Endothelial cell (in vitro differentiated cells): ENCODE measurements around the gene ERC2. TPM values are rescaled to one million over a fixed set of nuclear protein-coding genes. Genes with fewer than 3 reads are reported as not detected.

Experiments
- DNase-seq: peaks from one replicate; pipeline ENCODE4 v3.0.0; 2021; ENCODE audit warnings: low spot score
- H3K27ac Mint-ChIP-seq: one replicate; pipeline ENCODE4 v1.8.0; 2021; ENCODE audit warnings: mixed read lengths, inconsistent platforms; ENCODE audit not compliant: unreplicated experiment
- H3K27me3 Mint-ChIP-seq: one replicate; pipeline ENCODE4 v1.8.0; 2021; ENCODE audit warnings: mild to moderate bottlenecking, moderate library complexity, mixed read lengths, inconsistent platforms; ENCODE audit not compliant: unreplicated experiment
- H3K36me3 Mint-ChIP-seq: one replicate; pipeline ENCODE4 v1.8.0; 2021; ENCODE audit warnings: mild to moderate bottlenecking, low read depth, mixed read lengths, inconsistent platforms; ENCODE audit not compliant: unreplicated experiment
- H3K4me1 Mint-ChIP-seq: one replicate; pipeline ENCODE4 v1.8.0; 2021; ENCODE audit warnings: mild to moderate bottlenecking, mixed read lengths, inconsistent platforms; ENCODE audit not compliant: unreplicated experiment
- H3K4me3 Mint-ChIP-seq: one replicate; pipeline ENCODE4 v1.8.0; 2021; ENCODE audit warnings: mild to moderate bottlenecking, mixed read lengths, inconsistent platforms; ENCODE audit not compliant: unreplicated experiment
- H3K9me3 Mint-ChIP-seq: one replicate; pipeline ENCODE4 v1.8.0; 2021; ENCODE audit warnings: mixed read lengths, inconsistent platforms; ENCODE audit not compliant: unreplicated experiment
- total RNA-seq: library from RNA; stranded (reverse); fragmentation: NEBNext Ultra II Directional; extraction: Animal tissue kit (Norgen Biotek cat#: 25700); gene quantifications from one replicate; pipeline ENCODE4 v1.2.1, GENCODE V29; 2021; ENCODE audit not compliant: unreplicated experiment
- TF ChIP-seq, protein P1 (sequence below): fragments of 200-600 bp; sonication (generic); IDR thresholded peaks from one replicate; pipeline ENCODE4 v1.5.0; 2021; ENCODE audit warnings: antibody characterized with exemption; ENCODE audit not compliant: unreplicated experiment

ERC2 gene
- total RNA-seq, 1 donor from 2014 or later = 20.5 TPM

DNA sequence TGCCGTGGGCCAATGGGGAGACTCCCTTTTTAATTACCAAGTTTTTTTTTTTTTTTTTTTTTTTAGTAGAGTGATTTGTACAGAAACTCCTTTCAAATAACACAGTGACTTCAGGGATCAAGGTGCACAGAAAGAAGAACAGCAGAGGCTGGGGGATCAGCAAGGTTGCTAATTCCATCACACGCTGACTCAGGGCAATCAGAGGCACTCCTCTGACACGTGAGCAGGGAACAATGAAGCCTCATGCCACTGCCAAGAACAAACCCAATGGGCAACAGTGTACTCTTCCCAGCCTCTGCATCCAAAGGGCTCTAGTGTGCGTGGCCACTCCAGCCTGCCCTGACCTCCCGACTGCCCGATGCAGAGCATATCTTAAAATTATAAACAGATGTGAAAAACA, 794.5 kb downstream of the ERC2 start:
- DNase-seq = no peak
- Mint-ChIP-seq H3K4me3 (no peak overlapping the region), H3K9me3 (no peaks in the 10 kb centered on the region), H3K27ac (no peak overlapping the region), H3K27me3 (no peaks in the 10 kb centered on the region), H3K4me1 (peaks cover 6% of the 10 kb centered on the region), H3K36me3 (no peaks in the 10 kb centered on the region)
- TF ChIP-seq, protein P1, sequence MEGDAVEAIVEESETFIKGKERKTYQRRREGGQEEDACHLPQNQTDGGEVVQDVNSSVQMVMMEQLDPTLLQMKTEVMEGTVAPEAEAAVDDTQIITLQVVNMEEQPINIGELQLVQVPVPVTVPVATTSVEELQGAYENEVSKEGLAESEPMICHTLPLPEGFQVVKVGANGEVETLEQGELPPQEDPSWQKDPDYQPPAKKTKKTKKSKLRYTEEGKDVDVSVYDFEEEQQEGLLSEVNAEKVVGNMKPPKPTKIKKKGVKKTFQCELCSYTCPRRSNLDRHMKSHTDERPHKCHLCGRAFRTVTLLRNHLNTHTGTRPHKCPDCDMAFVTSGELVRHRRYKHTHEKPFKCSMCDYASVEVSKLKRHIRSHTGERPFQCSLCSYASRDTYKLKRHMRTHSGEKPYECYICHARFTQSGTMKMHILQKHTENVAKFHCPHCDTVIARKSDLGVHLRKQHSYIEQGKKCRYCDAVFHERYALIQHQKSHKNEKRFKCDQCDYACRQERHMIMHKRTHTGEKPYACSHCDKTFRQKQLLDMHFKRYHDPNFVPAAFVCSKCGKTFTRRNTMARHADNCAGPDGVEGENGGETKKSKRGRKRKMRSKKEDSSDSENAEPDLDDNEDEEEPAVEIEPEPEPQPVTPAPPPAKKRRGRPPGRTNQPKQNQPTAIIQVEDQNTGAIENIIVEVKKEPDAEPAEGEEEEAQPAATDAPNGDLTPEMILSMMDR = no peak

DNA sequence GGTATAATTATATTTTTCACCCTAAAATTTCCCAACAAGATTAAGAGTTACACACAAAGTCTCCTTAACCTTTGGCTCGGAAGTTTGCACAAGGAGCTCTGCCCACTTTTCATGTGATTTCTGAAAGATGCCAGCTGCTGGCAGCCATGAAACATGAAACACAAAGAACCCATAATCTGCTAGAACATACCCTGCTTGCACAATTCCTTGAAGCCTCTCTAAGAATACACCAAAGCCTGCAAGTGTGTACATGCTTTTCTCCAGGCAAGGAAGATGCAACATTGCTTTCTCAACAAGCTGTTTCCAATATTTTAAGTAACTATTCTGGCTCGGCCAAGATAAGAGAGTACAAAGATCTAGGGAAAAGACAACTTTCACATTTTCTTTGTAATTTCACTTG, 799.1 kb downstream of the ERC2 start:
- Mint-ChIP-seq H3K36me3 (no peaks in the 10 kb centered on the region), H3K4me3 (no peak overlapping the region), H3K27me3 (no peaks in the 10 kb centered on the region), H3K4me1 (no peaks in the 10 kb centered on the region), H3K9me3 (no peaks in the 10 kb centered on the region), H3K27ac (no peak overlapping the region)
- DNase-seq = no peak
- TF ChIP-seq, protein P1 = no peak

DNA sequence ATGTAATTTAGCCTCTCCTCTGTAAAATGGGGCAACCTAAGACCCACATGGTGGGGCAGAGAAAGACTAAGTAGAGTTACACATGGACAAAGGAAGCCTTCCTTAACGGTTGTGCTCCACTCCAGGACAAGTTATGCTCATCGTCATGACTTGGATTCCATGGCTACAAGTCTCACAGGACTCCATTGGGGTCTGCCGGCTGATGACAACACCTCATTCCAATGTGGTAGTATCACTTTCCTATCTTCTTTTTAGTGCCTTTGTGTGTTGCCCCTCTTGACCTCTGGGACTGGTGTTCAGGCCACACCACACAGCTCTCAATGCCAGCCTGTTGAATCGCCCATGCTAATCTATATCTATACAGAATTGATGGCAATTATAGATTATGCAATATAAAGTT, 799.9 kb downstream of the ERC2 start:
- H3K27ac Mint-ChIP-seq = no peak overlapping the region

DNA sequence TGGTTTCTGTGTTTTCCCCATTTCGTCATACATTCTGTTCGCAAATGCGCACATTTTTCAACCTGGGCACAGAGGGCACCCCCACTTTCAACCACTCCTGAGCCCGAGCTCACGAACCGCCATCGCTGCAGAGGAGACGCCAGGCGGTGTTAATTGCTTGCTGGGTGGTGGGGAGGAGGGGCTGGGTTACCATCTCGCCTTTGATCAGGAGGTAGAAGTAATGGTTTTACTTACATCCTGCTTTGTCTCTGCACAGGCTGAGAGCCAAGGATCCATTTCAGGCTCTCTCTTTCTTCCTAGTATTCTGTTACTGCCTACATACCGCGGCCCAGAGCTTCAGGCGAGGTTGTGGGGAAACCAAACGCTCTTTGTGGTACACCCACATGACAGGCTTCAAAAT, 803.9 kb downstream of the ERC2 start:
- TF ChIP-seq, protein P1 = no peak

More for the DNA sequence above, 799.9 kb downstream of the ERC2 start:
- Mint-ChIP-seq H3K4me1 (no peaks in the 10 kb centered on the region), H3K9me3 (no peaks in the 10 kb centered on the region), H3K27me3 (no peaks in the 10 kb centered on the region), H3K36me3 (no peaks in the 10 kb centered on the region), H3K4me3 (no peak overlapping the region)
- TF ChIP-seq, protein P1 = no peak
- no peak for DNase-seq

DNA sequence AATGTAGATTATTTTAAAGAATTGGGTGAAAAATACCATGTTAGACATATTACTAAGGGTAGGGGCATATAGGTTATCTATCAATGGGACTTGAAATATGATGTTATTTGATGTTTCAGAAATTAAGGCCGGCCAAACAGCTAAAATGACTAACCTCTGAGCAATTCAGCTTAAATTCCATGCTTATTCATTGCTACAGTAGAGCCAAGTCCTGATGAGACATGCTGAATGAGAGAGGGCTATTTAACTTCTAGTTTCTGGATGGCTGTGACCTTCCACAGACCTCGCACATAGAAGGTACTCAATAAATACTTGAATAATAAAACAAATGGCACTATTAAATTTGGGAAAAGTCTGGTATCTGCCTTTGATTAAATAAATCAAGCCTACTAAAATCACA, 805.6 kb downstream of the ERC2 start:
- Mint-ChIP-seq H3K4me1 (peaks cover 10% of the 10 kb centered on the region), H3K4me3 (no peak overlapping the region)
- DNase-seq = no peak

More for the DNA sequence above, 803.9 kb downstream of the ERC2 start:
- H3K27me3 Mint-ChIP-seq = no peaks in the 10 kb centered on the region
- H3K36me3 Mint-ChIP-seq = no peaks in the 10 kb centered on the region
- no peak overlapping the region for H3K4me3 Mint-ChIP-seq
- no peaks in the 10 kb centered on the region for H3K9me3 Mint-ChIP-seq
- no peak for DNase-seq
- peaks cover 2% of the 10 kb centered on the region for H3K4me1 Mint-ChIP-seq
- H3K27ac Mint-ChIP-seq = no peak overlapping the region

More for the DNA sequence above, 805.6 kb downstream of the ERC2 start:
- Mint-ChIP-seq H3K9me3 (no peaks in the 10 kb centered on the region), H3K27me3 (peaks cover 2% of the 10 kb centered on the region), H3K36me3 (no peaks in the 10 kb centered on the region), H3K27ac (no peak overlapping the region)
- TF ChIP-seq, protein P1 = no peak
